ENCODE measurements around the gene MACROD1.
A peak's percentile ranks its signal among the peaks of the same experiment; 100 is the strongest.

The MACROD1 gene

GRCh38 chr11:64093233-64094039 is 72.5 kb downstream of the MACROD1 start:
- no peak for DNase-seq (ENCODE audit: low spot score)

- DNase-seq (ENCODE audit: low spot score): no peak
These were observed 73.2 kb downstream of the MACROD1 start for GRCh38 chr11:64092761-64093136.

GRCh38 chr11:64092111-64092760 is 73.7 kb downstream of the MACROD1 start:
- DNase-seq (ENCODE audit: low spot score): no peak

- DNase-seq (ENCODE audit: low spot score): peak; percentile 47
These were observed 75.0 kb downstream of the MACROD1 start for GRCh38 chr11:64090806-64091516.

- no peak for DNase-seq (ENCODE audit: low spot score)
These were observed 75.8 kb downstream of the MACROD1 start for GRCh38 chr11:64089915-64090805.

GRCh38 chr11:64089493-64089892 is 76.4 kb downstream of the MACROD1 start:
- no peak for DNase-seq (ENCODE audit: low spot score)

GRCh38 chr11:64089027-64089360 is 76.9 kb downstream of the MACROD1 start:
- DNase-seq (ENCODE audit: low spot score): no peak

- no peak for DNase-seq (ENCODE audit: low spot score)
These were observed 77.5 kb downstream of the MACROD1 start for GRCh38 chr11:64088162-64089026.

- peak; percentile 44 for DNase-seq (ENCODE audit: low spot score)
These were observed 79.4 kb downstream of the MACROD1 start for GRCh38 chr11:64086258-64087123.

GRCh38 chr11:64085906-64086257 is 80.0 kb downstream of the MACROD1 start:
- DNase-seq (ENCODE audit: low spot score): no peak

GRCh38 chr11:64084951-64085710 is 80.8 kb downstream of the MACROD1 start:
- DNase-seq (ENCODE audit: low spot score): no peak

GRCh38 chr11:64084146-64084950 is 81.6 kb downstream of the MACROD1 start:
- DNase-seq (ENCODE audit: low spot score): no peak

GRCh38 chr11:64083398-64084080 is 82.4 kb downstream of the MACROD1 start:
- no peak for DNase-seq (ENCODE audit: low spot score)

- DNase-seq (ENCODE audit: low spot score): no peak
These were observed 84.0 kb downstream of the MACROD1 start for GRCh38 chr11:64081745-64082442.

- DNase-seq (ENCODE audit: low spot score): no peak
These were observed 85.5 kb downstream of the MACROD1 start for GRCh38 chr11:64080390-64080789.

- DNase-seq (ENCODE audit: low spot score): no peak
These were observed 87.0 kb downstream of the MACROD1 start for GRCh38 chr11:64078905-64079304.

- no peak for DNase-seq (ENCODE audit: low spot score)
These were observed 87.6 kb downstream of the MACROD1 start for GRCh38 chr11:64078284-64078683.
